Thoracic aorta (tissue), 2 donors: ENCODE data around the gene RAB30. TPM values are rescaled to one million over a fixed set of nuclear protein-coding genes. Genes with fewer than 3 reads are reported as not detected.

Experiments used
- ATAC-seq: fragments of 150-250 bp; one replicate; pipeline ENCODE4 v1.8.0; 2017; ENCODE audit warnings: low read depth; ENCODE audit not compliant: insufficient number of reproducible peaks, low FRiP score
- DNase-seq: peaks from one replicate; pipeline ENCODE4 v3.0.0-alpha.2; 2020; ENCODE audit warnings: low spot score
- H3K27ac ChIP-seq, 2 donors: fragments of 200-600 bp; sonication (generic); 1 replicate in 1 of 2; 2 replicates in 1 of 2; pipeline ENCODE4 v1.5.1; 2016; ENCODE audit warnings: mild to moderate bottlenecking in 2 of 2, moderate library complexity in 2 of 2
- H3K27me3 ChIP-seq: fragments of 200-600 bp; sonication (generic); replicated peaks from 2 replicates; pipeline ENCODE4 v1.6.0; 2016; ENCODE audit warnings: mild to moderate bottlenecking; ENCODE audit not compliant: insufficient read depth
- H3K36me3 ChIP-seq: fragments of 200-600 bp; sonication (generic); one replicate; pipeline ENCODE4 v1.5.1; 2016
- H3K4me1 ChIP-seq, 2 donors: fragments of 200-600 bp; sonication (generic); 1 replicate in 1 of 2; 2 replicates in 1 of 2; pipeline versions ENCODE4 v1.5.1 to v1.6.0; 2016; ENCODE audit warnings: low read depth in 2 of 2, mild to moderate bottlenecking in 1 of 2; ENCODE audit not compliant: control insufficient read depth in 1 of 2
- H3K4me3 ChIP-seq: fragments of 200-600 bp; sonication (generic); 2 replicates; pipeline ENCODE4 v1.5.1; 2016; ENCODE audit warnings: mild to moderate bottlenecking
- H3K9me3 ChIP-seq: fragments of 200-600 bp; sonication (generic); 2 replicates; pipeline ENCODE4 v1.5.1; 2016
- CTCF ChIP-seq: fragments of 200-600 bp; sonication (generic); IDR thresholded peaks from one replicate; pipeline ENCODE4 v1.5.1; 2019; ENCODE audit warnings: antibody characterized with exemption
- total RNA-seq, 2 donors: library from RNA; depleted of rRNA; stranded (reverse); fragments of >200 nt; gene quantifications; one replicate each; pipeline versions ENCODE4 v1.1.0 to v1.2.3, GENCODE V29; 2016

RAB30 gene
- total RNA-seq, 2 donors from 2014 or later = 16.6 to 25.7 TPM

GRCh38 chr11:83079820-83080219 lies 8.1 kb upstream of the RAB30 start:
- ATAC-seq (no peak), DNase-seq (no peak)
- H3K4me1 ChIP-seq = no peaks in the 10 kb centered on the region
- H3K4me3 ChIP-seq = no peak overlapping the region
- no peak overlapping the region for H3K27ac ChIP-seq
- H3K27me3 ChIP-seq = no peaks in the 10 kb centered on the region
- no peaks in the 10 kb centered on the region for H3K36me3 ChIP-seq
- H3K9me3 ChIP-seq = no peaks in the 10 kb centered on the region
- no peak for TF ChIP-seq CTCF

GRCh38 chr11:83078269-83078668 lies 6.6 kb upstream of the RAB30 start:
- H3K9me3 ChIP-seq = no peaks in the 10 kb centered on the region
- TF ChIP-seq CTCF = no peak
- no peak for DNase-seq
- no peak overlapping the region for H3K4me3 ChIP-seq
- no peak for ATAC-seq
- no peaks in the 10 kb centered on the region for H3K36me3 ChIP-seq
- no peak overlapping the region for H3K27ac ChIP-seq
- no peaks in the 10 kb centered on the region for H3K27me3 ChIP-seq
- H3K4me1 ChIP-seq = peaks cover 3 to 13% of the 10 kb centered on the region in 2 donors

GRCh38 chr11:83073884-83074283 lies 2.2 kb upstream of the RAB30 start:
- no peaks in the 10 kb centered on the region for H3K27me3 ChIP-seq
- ATAC-seq = no peak
- no peak for DNase-seq
- no peaks in the 10 kb centered on the region for H3K9me3 ChIP-seq
- H3K4me1 ChIP-seq = peaks cover 20 to 37% of the 10 kb centered on the region in 2 donors
- no peak for TF ChIP-seq CTCF
- H3K4me3 ChIP-seq = no peak overlapping the region
- H3K27ac ChIP-seq = no peak overlapping the region
- no peaks in the 10 kb centered on the region for H3K36me3 ChIP-seq

GRCh38 chr11:83073258-83073657 lies 1.6 kb upstream of the RAB30 start:
- H3K27me3 ChIP-seq = no peaks in the 10 kb centered on the region
- DNase-seq (no peak), ATAC-seq (no peak)
- H3K4me3 ChIP-seq = peak overlapping the region; percentile 90
- peaks cover 20 to 38% of the 10 kb centered on the region in 2 donors for H3K4me1 ChIP-seq
- no peak overlapping the region for H3K27ac ChIP-seq
- H3K36me3 ChIP-seq = no peaks in the 10 kb centered on the region
- H3K9me3 ChIP-seq = no peaks in the 10 kb centered on the region
- TF ChIP-seq CTCF = no peak

- DNase-seq (no peak), ATAC-seq (no peak)
- Histone ChIP-seq H3K9me3 (no peaks in the 10 kb centered on the region), H3K4me1 (peaks cover 20 to 38% of the 10 kb centered on the region in 2 donors), H3K36me3 (no peaks in the 10 kb centered on the region), H3K27me3 (no peaks in the 10 kb centered on the region), H3K27ac (peak overlapping the region; percentile 90 to 94), H3K4me3 (peak overlapping the region; percentile 90)
- TF ChIP-seq CTCF = no peak
Observed at GRCh38 chr11:83072350-83073242, 899 bp upstream of the RAB30 start.
